HepG2 (cell line): ENCODE data around the gene ACSM2A. TPM values are rescaled to one million over a fixed set of nuclear protein-coding genes. Genes with fewer than 3 reads are reported as not detected.
A peak's percentile ranks its signal among the peaks of the same experiment; 100 is the strongest.

Source experiments
- ATAC-seq: fragments of 200-7000 bp; cut with Tn5 transposase; 3 replicates; pipeline ENCODE4 v1.9.1; 2020; ENCODE audit warnings: mild to moderate bottlenecking, moderate library complexity
- BruUV-seq: library from RNA; stranded (reverse); fragments of 400-500 nt; replicated peaks from 2 replicates; lab custom pipeline; 2021; lab: Mats Ljungman, UMichigan
- CTCF ChIA-PET: fragments of 300-600 bp; formaldehyde crosslinking; extraction: SDS; loops from one replicate; lab custom pipeline; 2021; ENCODE audit warnings: low total read pairs, inconsistent platforms, low intra/inter-chr PET ratio; lab: Yijun Ruan, JAX
- POLR2A ChIA-PET: fragments of 350-600 bp; sonication (Branson Sonifier 250); formaldehyde crosslinking; loops from one replicate; lab custom pipeline; 2020; ENCODE audit warnings: antibody characterized with exemption, inconsistent platforms; lab: Yijun Ruan, JAX
- DNase-seq: peaks from one replicate; pipeline ENCODE4 v3.0.0-alpha.2; 2015; ENCODE audit warnings: low spot score
- FAIRE-seq: peaks from 3 replicates; lab custom pipeline; 2011; peaks lifted over from hg19 to GRCh38; lab: Jason Lieb, UNC
- H2AFZ ChIP-seq: one replicate; pipeline ENCODE4 v1.6.1; 2011; ENCODE audit warnings: low read length, inconsistent platforms
- H3K27ac ChIP-seq: fragments of 300-600 bp; 3 replicates; pipeline ENCODE4 v1.8.0; 2011; ENCODE audit warnings: mixed run types, mild to moderate bottlenecking, mixed read lengths, low read length, inconsistent platforms; ENCODE audit not compliant: insufficient read depth; ENCODE audit errors: extremely low read length
- H3K27me3 ChIP-seq, 2 experiments: fragments of 200-600 bp in 1 of 2; 2 replicates in 1 of 2; 3 replicates in 1 of 2; pipeline versions ENCODE4 v1.6.0 to v1.8.0; 2011; ENCODE audit warnings: low read length in 2 of 2, mild to moderate bottlenecking in 2 of 2, moderate library complexity in 2 of 2, inconsistent platforms in 1 of 2; ENCODE audit not compliant: insufficient read depth in 2 of 2, control insufficient read depth in 1 of 2
- H3K36me3 ChIP-seq, 2 experiments: fragments of 200-600 bp in 1 of 2; replicated peaks in 1 of 2; 2 replicates in 1 of 2; 3 replicates in 1 of 2; pipeline versions ENCODE4 v1.5.1 to v1.8.0; 2011; ENCODE audit warnings: low read length in 2 of 2, inconsistent platforms in 1 of 2; ENCODE audit not compliant: insufficient read depth in 2 of 2, control insufficient read depth in 1 of 2
- H3K4me1 ChIP-seq: 2 replicates; pipeline ENCODE4 v1.5.1; 2012; ENCODE audit warnings: low read length, inconsistent platforms; ENCODE audit not compliant: insufficient read depth
- H3K4me2 ChIP-seq: 2 replicates; pipeline ENCODE4 v1.6.0; 2011; ENCODE audit warnings: low read depth, low read length, inconsistent platforms
- H3K4me3 ChIP-seq, 3 experiments: fragments of 200-600 bp in 1 of 3; sonication (generic), shearing (Covaris generic) in 1 of 3; replicated peaks in 1 of 3; 2 replicates each; pipeline ENCODE4 v1.5.1; 2011 to 2016; ENCODE audit warnings: low read length in 3 of 3, inconsistent platforms in 2 of 3, low read depth in 2 of 3, mild to moderate bottlenecking in 2 of 3, control low read depth in 1 of 3, mixed read lengths in 1 of 3; ENCODE audit not compliant: insufficient read depth in 1 of 3
- H3K79me2 ChIP-seq: one replicate; pipeline ENCODE4 v1.6.1; 2011; ENCODE audit warnings: low read length, inconsistent platforms; ENCODE audit not compliant: insufficient read depth
- H3K9ac ChIP-seq: 2 replicates; pipeline ENCODE4 v1.6.0; 2011; ENCODE audit warnings: mild to moderate bottlenecking, low read depth, low read length, inconsistent platforms; ENCODE audit not compliant: insufficient read depth
- H3K9me3 ChIP-seq: 2 replicates; pipeline ENCODE4 v1.5.1; 2012; ENCODE audit warnings: mild to moderate bottlenecking, low read length
- H4K20me1 ChIP-seq: 2 replicates; pipeline ENCODE4 v1.6.0; 2011; ENCODE audit warnings: inconsistent platforms, mild to moderate bottlenecking, low read length, moderate library complexity; ENCODE audit not compliant: insufficient read depth
- AGO2 ChIP-seq: fragments of 200-400 bp; formaldehyde crosslinking; optimal IDR thresholded peaks from 2 replicates; pipeline ENCODE3; 2017; ENCODE audit warnings: mild to moderate bottlenecking, low read depth, low read length, moderate library complexity
- CCDC6 ChIP-seq: sonication (generic); formaldehyde crosslinking; IDR thresholded peaks from 2 replicates; pipeline ENCODE4 v1.8.1; 2022; ENCODE audit warnings: mild to moderate bottlenecking, missing genetic modification reagents, moderate library complexity
- CENPT ChIP-seq: sonication (generic); formaldehyde crosslinking; IDR thresholded peaks from 2 replicates; pipeline ENCODE4 v1.8.0; 2022; ENCODE audit warnings: low read depth, mild to moderate bottlenecking, moderate library complexity, missing genetic modification reagents
- CENPX ChIP-seq: sonication (generic); formaldehyde crosslinking; IDR thresholded peaks from 2 replicates; pipeline ENCODE4 v1.9.0; 2021; ENCODE audit warnings: mild to moderate bottlenecking, missing genetic modification reagents, moderate library complexity
- GFI1 ChIP-seq: sonication (generic); formaldehyde crosslinking; IDR thresholded peaks from 2 replicates; pipeline ENCODE4 v1.5.0; 2020; ENCODE audit warnings: missing genetic modification reagents, mild to moderate bottlenecking, borderline replicate concordance
- HDAC2 ChIP-seq: sonication (generic); formaldehyde crosslinking; IDR thresholded peaks from 2 replicates; pipeline ENCODE4 v1.4.0; 2020; ENCODE audit warnings: missing genetic modification reagents
- HOMEZ ChIP-seq: IDR thresholded peaks from 2 replicates; pipeline ENCODE4 v1.6.1; 2016; ENCODE audit warnings: low read depth
- JARID2 ChIP-seq: sonication (generic); formaldehyde crosslinking; IDR thresholded peaks from 2 replicates; pipeline ENCODE4 v1.8.1; 2023; ENCODE audit warnings: missing genetic modification reagents, inconsistent platforms; ENCODE audit not compliant: insufficient replicate concordance
- MAFF ChIP-seq: IDR thresholded peaks from 2 replicates; pipeline ENCODE4 v1.6.1; 2011; ENCODE audit warnings: low read depth, low read length, improper control_type of control experiment
- NCOA5 ChIP-seq: sonication (generic); formaldehyde crosslinking; IDR thresholded peaks from 2 replicates; pipeline ENCODE4 v1.4.0; 2020; ENCODE audit warnings: missing genetic modification reagents
- NKX3-1 ChIP-seq: sonication (generic); formaldehyde crosslinking; IDR thresholded peaks from 2 replicates; pipeline ENCODE4 v1.5.0; 2020; ENCODE audit warnings: missing genetic modification reagents
- RFXAP ChIP-seq: sonication (generic); formaldehyde crosslinking; IDR thresholded peaks from 2 replicates; pipeline ENCODE4 v1.4.0; 2020; ENCODE audit warnings: missing genetic modification reagents, borderline replicate concordance
- SATB2 ChIP-seq: sonication (generic); formaldehyde crosslinking; IDR thresholded peaks from 2 replicates; pipeline ENCODE4 v1.5.0; 2020; ENCODE audit warnings: missing genetic modification reagents
- SOX6 ChIP-seq, 2 experiments: fragments of 450-650 bp in 1 of 2; sonication (generic) in 1 of 2; formaldehyde crosslinking in 1 of 2; IDR thresholded peaks; 2 replicates each; pipeline versions ENCODE4 v1.4.0 to v1.6.1; 2017 to 2020; ENCODE audit warnings: antibody characterized with exemption in 1 of 2, mild to moderate bottlenecking in 1 of 2, missing genetic modification reagents in 1 of 2
- TOE1 ChIP-seq: sonication (generic); formaldehyde crosslinking; IDR thresholded peaks from 2 replicates; pipeline ENCODE4 v1.4.0; 2020; ENCODE audit warnings: mild to moderate bottlenecking, missing genetic modification reagents
- ZBTB20 ChIP-seq: sonication (generic); formaldehyde crosslinking; IDR thresholded peaks from 2 replicates; pipeline ENCODE4 v1.8.1; 2023; ENCODE audit warnings: missing genetic modification reagents, low read depth, mild to moderate bottlenecking, borderline replicate concordance
- ZBTB38 ChIP-seq: sonication (generic); formaldehyde crosslinking; IDR thresholded peaks from 2 replicates; pipeline ENCODE4 v1.5.1; 2020; ENCODE audit warnings: mild to moderate bottlenecking, missing genetic modification reagents
- ZKSCAN5 ChIP-seq: sonication (generic); formaldehyde crosslinking; IDR thresholded peaks from 2 replicates; pipeline ENCODE4 v1.5.1; 2020; ENCODE audit warnings: mild to moderate bottlenecking, missing genetic modification reagents
- ZNF136 ChIP-seq: sonication (generic); formaldehyde crosslinking; IDR thresholded peaks from 2 replicates; pipeline ENCODE4 v1.8.1; 2022; ENCODE audit warnings: low read depth, mild to moderate bottlenecking, moderate library complexity, missing genetic modification reagents
- ZNF251 ChIP-seq: sonication (generic); formaldehyde crosslinking; IDR thresholded peaks from 2 replicates; pipeline ENCODE4 v1.9.0; 2021; ENCODE audit warnings: mild to moderate bottlenecking, missing genetic modification reagents
- ZNF329 ChIP-seq: sonication (generic); formaldehyde crosslinking; IDR thresholded peaks from 2 replicates; pipeline ENCODE4 v1.9.0; 2021; ENCODE audit warnings: low read depth, mild to moderate bottlenecking, missing genetic modification reagents
- ZNF350 ChIP-seq: sonication (generic); formaldehyde crosslinking; IDR thresholded peaks from 2 replicates; pipeline ENCODE4 v1.4.0; 2020; ENCODE audit warnings: mild to moderate bottlenecking, low read depth, missing genetic modification reagents, borderline replicate concordance
- ZNF446 ChIP-seq: sonication (generic); formaldehyde crosslinking; IDR thresholded peaks from 2 replicates; pipeline ENCODE4 v1.5.0; 2020; ENCODE audit warnings: mild to moderate bottlenecking, missing genetic modification reagents
- ZNF562 ChIP-seq: sonication (generic); formaldehyde crosslinking; IDR thresholded peaks from 2 replicates; pipeline ENCODE4 v1.8.0; 2022; ENCODE audit warnings: missing genetic modification reagents, borderline replicate concordance
- ZNF75D ChIP-seq: sonication (generic); formaldehyde crosslinking; IDR thresholded peaks from 2 replicates; pipeline ENCODE4 v1.8.1; 2023; ENCODE audit warnings: missing genetic modification reagents, mild to moderate bottlenecking, borderline replicate concordance
- ZNF788 ChIP-seq: sonication (generic); formaldehyde crosslinking; IDR thresholded peaks from 2 replicates; pipeline ENCODE4 v1.5.0; 2020; ENCODE audit warnings: mild to moderate bottlenecking, missing genetic modification reagents, borderline replicate concordance
- in situ Hi-C: cut with HindIII; loops from 2 replicates; pipeline ENCODE4 v1.10.0; 2017; ENCODE audit warnings: low pct_unique_long_range_greater_than_20kb; ENCODE audit not compliant: extremely low pct_ligation_motif_present
- intact Hi-C: fragments of 100-400 bp; cut with micrococcal nuclease; formaldehyde crosslinking; loops from one replicate; pipeline ENCODE4 v1.10.0; 2022; ENCODE audit not compliant: unreplicated experiment
- polyA plus RNA-seq, 8 experiments: library from polyadenylated mRNA; depleted of rRNA in 3 of 8; stranded (reverse) in 7 of 8; unstranded in 1 of 8; fragments of >200 nt; fragmentation: Illumina TruSeq in 4 of 8; extraction: Trizol in 4 of 8; gene quantifications; 2 replicates each; pipeline versions ENCODE4 v1.2.1 to v1.2.3, GENCODE V29; 2011 to 2016; ENCODE audit warnings: low read depth in 4 of 8, missing spikeins in 1 of 8, mixed read lengths in 1 of 8; ENCODE audit not compliant: insufficient read depth in 1 of 8
- total RNA-seq, 5 experiments: library from RNA; depleted of rRNA; stranded (reverse); fragments of >200 nt; fragmentation: Illumina TruSeq; extraction: Trizol; gene quantifications; 2 replicates each; pipeline ENCODE4 v1.2.3, GENCODE V29; 2016; ENCODE audit warnings: low read depth in 1 of 5

The ACSM2A gene
- total and polyA plus RNA-seq, 2 of the 13 experiments (the other 11 are each of a cell fraction or from before 2014, with no cell fraction given): 11.4 to 16.3 TPM

- H3K27me3 ChIP-seq: no peaks in the 10 kb centered on the region
- no peak overlapping the region for H3K4me3 ChIP-seq
- FAIRE-seq (peak; percentile 79), ATAC-seq (peak; percentile 97), DNase-seq (peak; percentile 71)
- H3K9ac ChIP-seq: no peak overlapping the region
- H3K36me3 ChIP-seq: no peaks in the 10 kb centered on the region
- CTCF ChIA-PET: no interaction called here
- BruUV-seq: no TSS peak
- no peak overlapping the region for H2AFZ ChIP-seq
- 0 out of 2 replicates have a peak overlapping the region, but pooled peaks have one; percentile 1 for H3K4me2 ChIP-seq
- H4K20me1 ChIP-seq: no peaks in the 10 kb centered on the region
- H3K79me2 ChIP-seq: no peaks in the 10 kb centered on the region
- in situ Hi-C loops (no loop called here), intact Hi-C loops (no loop called here)
- H3K9me3 ChIP-seq: no peaks in the 10 kb centered on the region
- no peak overlapping the region for H3K27ac ChIP-seq
- peaks cover 16% of the 10 kb centered on the region for H3K4me1 ChIP-seq
- POLR2A ChIA-PET: no interaction called here
- TF ChIP-seq ZNF136 (CRISPR knock-in tag) (no peak), ZNF350 (CRISPR knock-in tag) (no peak), SATB2 (no peak), HOMEZ (peak; percentile 36; the same call in 1 of the 2 replicates), RFXAP (CRISPR knock-in tag) (no peak), NCOA5 (no peak), CENPX (CRISPR knock-in tag) (no peak), SOX6 (IDR thresholded peaks at IDR 0.05) (no peak), SOX6 (CRISPR knock-in tag; IDR thresholded peaks at IDR 0.05) (no peak; the same call in 1 of the 2 replicates), CENPT (no peak), AGO2 (no peak), MAFF (peak; percentile 94), TOE1 (CRISPR knock-in tag) (no peak), NKX3-1 (no peak), ZKSCAN5 (CRISPR knock-in tag) (no peak), HDAC2 (CRISPR knock-in tag) (peak; percentile 51; the same call in 1 of the 2 replicates), ZNF329 (no peak), GFI1 (CRISPR knock-in tag) (no peak), JARID2 (CRISPR knock-in tag) (no peak), ZBTB20 (CRISPR knock-in tag) (no peak), ZNF446 (CRISPR knock-in tag) (no peak), CCDC6 (no peak), ZNF251 (no peak), ZNF562 (CRISPR knock-in tag) (no peak), ZBTB38 (no peak), ZNF75D (CRISPR knock-in tag) (no peak), ZNF788 (no peak)
Observed at GRCh38 chr16:20515688-20516090, 64.4 kb downstream of the ACSM2A start.
